NCI-H128 (cell line): ENCODE measurements around the gene EVA1A.
"Not testable (repeated sequence)": the region's sequence is repeated elsewhere in the genome, so short reads cannot be mapped to it uniquely, and the experiment has no call there.

Source experiments
- DNase-seq: peaks from one replicate; lab custom pipeline; 2025; ENCODE audit not compliant: unreplicated experiment; lab: John Stamatoyannopoulos, UW

Gene EVA1A

GRCh38 chr2:75489721-75490120 is 71.0 kb downstream of the EVA1A start:
- no peak for DNase-seq

- DNase-seq = no peak
Measured at GRCh38 chr2:75488157-75488556, 72.6 kb downstream of the EVA1A start.

GRCh38 chr2:75486735-75487134 is 74.0 kb downstream of the EVA1A start:
- not testable (repeated sequence) for DNase-seq

GRCh38 chr2:75484840-75485239 is 75.9 kb downstream of the EVA1A start:
- DNase-seq = no peak

- no peak for DNase-seq
Measured at GRCh38 chr2:75483878-75484277, 76.9 kb downstream of the EVA1A start.

- DNase-seq = no peak
Measured at GRCh38 chr2:75482398-75482797, 78.3 kb downstream of the EVA1A start.

- no peak for DNase-seq
Measured at GRCh38 chr2:75480971-75481836, 79.5 kb downstream of the EVA1A start.

- DNase-seq = not testable (repeated sequence)
Measured at GRCh38 chr2:75477696-75478095, 83.0 kb downstream of the EVA1A start.

GRCh38 chr2:75476761-75477160 is 84.0 kb downstream of the EVA1A start:
- no peak for DNase-seq

GRCh38 chr2:75475976-75476375 is 84.8 kb downstream of the EVA1A start:
- DNase-seq = no peak

- no peak for DNase-seq
Measured at GRCh38 chr2:75475049-75475448, 85.7 kb downstream of the EVA1A start.

- DNase-seq = no peak
Measured at GRCh38 chr2:75474115-75474514, 86.6 kb downstream of the EVA1A start.

- DNase-seq = no peak
Measured at GRCh38 chr2:75466708-75467311, 93.9 kb downstream of the EVA1A start.

- DNase-seq = no peak
Measured at GRCh38 chr2:75465317-75465984, 95.3 kb downstream of the EVA1A start.

- DNase-seq = no peak
Measured at GRCh38 chr2:75464348-75464946, 96.3 kb downstream of the EVA1A start.

- DNase-seq = no peak
Measured at GRCh38 chr2:75462721-75463120, 98.0 kb downstream of the EVA1A start.

- no peak for DNase-seq
Measured at GRCh38 chr2:75462206-75462605, 98.5 kb downstream of the EVA1A start.

- DNase-seq = no peak
Measured at GRCh38 chr2:75460630-75461029, 100.1 kb downstream of the EVA1A start.

- no peak for DNase-seq
Measured at GRCh38 chr2:75459565-75460310, 101.0 kb downstream of the EVA1A start.

- DNase-seq = no peak
Measured at GRCh38 chr2:75458201-75458600, 102.5 kb downstream of the EVA1A start.

GRCh38 chr2:75456825-75457224 is 103.9 kb downstream of the EVA1A start:
- no peak for DNase-seq
